A673 (cell line): Measurements from ENCODE around the gene IRX5. TPM values are rescaled to one million over a fixed set of nuclear protein-coding genes. Genes with fewer than 3 reads are reported as not detected.

Source experiments
- BruUV-seq: library from RNA; stranded (reverse); fragments of 400-500 nt; replicated peaks from 2 replicates; lab custom pipeline; 2021; lab: Mats Ljungman, UMichigan
- CTCF ChIA-PET: fragments of 300-600 bp; sonication (Branson Sonifier 250); formaldehyde crosslinking; loops from one replicate; lab custom pipeline; 2022; ENCODE audit warnings: antibody characterized with exemption; lab: Charles Lee
- POLR2A ChIA-PET: fragments of 300-600 bp; sonication (Branson Sonifier 250); formaldehyde crosslinking; loops from one replicate; lab custom pipeline; 2022; ENCODE audit warnings: antibody characterized with exemption; ENCODE audit not compliant: low non-redundant PET; lab: Charles Lee
- DNase-seq: peaks from one replicate; pipeline ENCODE4 v3.0.0-alpha.2; 2015; ENCODE audit warnings: low spot score
- H3K27ac ChIP-seq: fragments of 200-600 bp; sonication (generic); 2 replicates; pipeline ENCODE4 v1.5.1; 2016; ENCODE audit warnings: mixed run types, low read depth, mild to moderate bottlenecking, mixed read lengths, antibody characterized with exemption, low read length; ENCODE audit not compliant: poor library complexity, severe bottlenecking
- H3K27me3 ChIP-seq: fragments of 200-600 bp; sonication (generic); replicated peaks from 2 replicates; pipeline ENCODE4 v1.6.1; 2017; ENCODE audit warnings: mixed run types, low read depth, mild to moderate bottlenecking, mixed read lengths, antibody characterized with exemption, low read length; ENCODE audit not compliant: insufficient read depth, poor library complexity
- H3K36me3 ChIP-seq: fragments of 200-600 bp; sonication (generic); 2 replicates; pipeline ENCODE4 v1.6.1; 2016; ENCODE audit warnings: mixed run types, mild to moderate bottlenecking, mixed read lengths, antibody characterized with exemption, low read length; ENCODE audit not compliant: insufficient read depth, poor library complexity, severe bottlenecking
- H3K4me1 ChIP-seq: fragments of 200-600 bp; sonication (generic); 2 replicates; pipeline ENCODE4 v1.6.1; 2017; ENCODE audit warnings: mixed run types, mild to moderate bottlenecking, mixed read lengths, antibody characterized with exemption, low read length; ENCODE audit not compliant: insufficient read depth, poor library complexity, severe bottlenecking
- H3K4me3 ChIP-seq: fragments of 200-600 bp; sonication (generic); 2 replicates; pipeline ENCODE4 v1.5.1; 2016; ENCODE audit warnings: low read depth, mixed run types, mild to moderate bottlenecking, mixed read lengths, low read length; ENCODE audit not compliant: poor library complexity, severe bottlenecking
- H3K9me3 ChIP-seq: fragments of 200-600 bp; sonication (generic); 2 replicates; pipeline ENCODE4 v1.6.1; 2016; ENCODE audit warnings: mixed run types, low read depth, mild to moderate bottlenecking, mixed read lengths, antibody characterized with exemption, low read length; ENCODE audit not compliant: poor library complexity, severe bottlenecking
- CTCF ChIP-seq: fragments of 300-800, 200-600 bp; sonication (generic); conservative IDR thresholded peaks from 2 replicates; pipeline ENCODE4 v1.5.1; 2017; ENCODE audit warnings: low read depth, mild to moderate bottlenecking, antibody characterized with exemption, low read length, moderate library complexity, mixed read lengths
- EZH2 ChIP-seq: fragments of 200-600 bp; sonication (generic); IDR thresholded peaks from 2 replicates; pipeline ENCODE4 v1.6.1; 2017; ENCODE audit warnings: borderline replicate concordance, low read depth, mild to moderate bottlenecking, mixed read lengths, antibody characterized with exemption, low read length; ENCODE audit not compliant: poor library complexity, severe bottlenecking
- intact Hi-C: fragments of 100-400 bp; cut with micrococcal nuclease; formaldehyde crosslinking; loops from one replicate; pipeline ENCODE4 v1.10.0; 2022; ENCODE audit not compliant: unreplicated experiment
- total RNA-seq: library from RNA; stranded (reverse); gene quantifications from 2 replicates; pipeline ENCODE4 v1.2.3, GENCODE V29; 2021

IRX5 gene
- total RNA-seq, 1 experiment from 2014 or later = 9.0 TPM

GRCh38 chr16:54940279-54940604, 9.6 kb downstream of the IRX5 start:
- Histone ChIP-seq H3K27ac (no peak overlapping the region), H3K9me3 (no peaks in the 10 kb centered on the region), H3K36me3 (peaks cover 2% of the 10 kb centered on the region), H3K4me1 (peaks cover 10% of the 10 kb centered on the region), H3K4me3 (no peak overlapping the region), H3K27me3 (no peaks in the 10 kb centered on the region)
- CTCF ChIA-PET = no interaction called here
- TF ChIP-seq EZH2 (no peak), CTCF (no peak)
- no TSS peak for BruUV-seq
- POLR2A ChIA-PET = no interaction called here
- no peak for DNase-seq
- intact Hi-C loops = no loop called here

- POLR2A ChIA-PET = no interaction called here
- TF ChIP-seq CTCF = no peak
- no peak for TF ChIP-seq EZH2
- Histone ChIP-seq H3K4me3 (no peak overlapping the region), H3K36me3 (no peaks in the 10 kb centered on the region), H3K4me1 (peaks cover 10% of the 10 kb centered on the region), H3K27me3 (no peaks in the 10 kb centered on the region), H3K27ac (no peak overlapping the region), H3K9me3 (no peaks in the 10 kb centered on the region)
- intact Hi-C loops = no loop called here
- CTCF ChIA-PET = no interaction called here
- no peak for DNase-seq
- no TSS peak for BruUV-seq
Measured at GRCh38 chr16:54942353-54942943, 11.8 kb downstream of the IRX5 start.

GRCh38 chr16:54944002-54944401, 13.3 kb downstream of the IRX5 start:
- no peaks in the 10 kb centered on the region for H3K36me3 ChIP-seq
- POLR2A ChIA-PET = no interaction called here
- no TSS peak for BruUV-seq
- no peaks in the 10 kb centered on the region for H3K27me3 ChIP-seq
- DNase-seq = no peak
- no peak overlapping the region for H3K27ac ChIP-seq
- no peaks in the 10 kb centered on the region for H3K9me3 ChIP-seq
- intact Hi-C loops = no loop called here
- no peaks in the 10 kb centered on the region for H3K4me1 ChIP-seq
- TF ChIP-seq CTCF = no peak
- CTCF ChIA-PET = no interaction called here
- no peak overlapping the region for H3K4me3 ChIP-seq
